C4-2B (cell line): Measurements from ENCODE around the gene EXOC3L1.

ENCODE experiments used
- H3K27ac ChIP-seq: fragments of 450-650 bp; 2 replicates; pipeline ENCODE4 v1.5.1; 2017
- ZFX ChIP-seq: fragments of 450-650 bp; IDR thresholded peaks from 2 replicates; pipeline ENCODE4 v1.6.1; 2017
- TF ChIP-seq, protein P1 (sequence below): fragments of 450-650 bp; conservative IDR thresholded peaks from 2 replicates; pipeline ENCODE4 v1.5.1; 2017; ENCODE audit warnings: mild to moderate bottlenecking

Gene EXOC3L1

DNA sequence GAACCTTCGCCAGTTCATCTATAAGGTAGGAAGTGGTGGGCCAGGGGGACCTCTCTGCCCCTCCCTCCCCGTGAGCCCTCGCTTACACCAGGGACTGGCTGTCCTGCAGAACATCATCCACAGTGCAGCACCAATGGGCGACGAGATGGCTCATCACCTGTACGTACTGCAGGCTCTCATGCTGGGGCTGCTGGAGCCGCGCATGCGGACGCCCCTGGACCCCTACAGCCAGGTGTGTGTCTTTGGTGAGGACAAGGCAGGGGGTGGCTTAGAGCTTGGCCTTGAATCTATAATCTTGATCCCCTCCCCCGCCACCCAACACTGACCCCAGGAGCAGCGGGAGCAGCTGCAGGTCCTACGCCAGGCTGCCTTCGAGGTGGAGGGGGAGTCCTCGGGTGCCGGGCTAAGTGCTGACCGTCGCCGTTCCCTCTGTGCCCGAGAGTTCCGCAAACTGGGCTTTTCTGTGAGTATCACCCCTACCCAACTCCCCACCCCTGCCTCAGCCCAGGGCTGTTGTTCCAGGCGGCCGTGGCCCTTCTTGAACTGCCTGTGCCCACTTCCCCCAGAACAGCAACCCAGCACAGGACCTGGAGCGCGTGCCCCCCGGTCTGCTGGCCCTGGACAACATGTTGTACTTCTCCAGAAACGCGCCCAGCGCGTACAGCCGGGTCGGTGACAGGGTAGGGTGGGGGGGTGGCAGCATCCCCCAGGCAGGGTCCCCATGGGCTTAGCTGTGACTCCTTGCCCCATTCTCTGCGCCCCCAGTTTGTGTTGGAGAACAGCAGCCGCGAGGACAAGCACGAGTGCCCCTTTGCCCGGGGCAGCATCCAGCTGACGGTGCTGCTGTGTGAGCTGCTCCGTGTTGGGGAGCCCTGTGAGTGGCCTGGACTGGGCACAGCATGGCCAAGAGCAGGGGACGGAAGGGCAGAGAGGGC is 11.7 kb upstream of the EXOC3L1 start:
- TF ChIP-seq, protein P1, sequence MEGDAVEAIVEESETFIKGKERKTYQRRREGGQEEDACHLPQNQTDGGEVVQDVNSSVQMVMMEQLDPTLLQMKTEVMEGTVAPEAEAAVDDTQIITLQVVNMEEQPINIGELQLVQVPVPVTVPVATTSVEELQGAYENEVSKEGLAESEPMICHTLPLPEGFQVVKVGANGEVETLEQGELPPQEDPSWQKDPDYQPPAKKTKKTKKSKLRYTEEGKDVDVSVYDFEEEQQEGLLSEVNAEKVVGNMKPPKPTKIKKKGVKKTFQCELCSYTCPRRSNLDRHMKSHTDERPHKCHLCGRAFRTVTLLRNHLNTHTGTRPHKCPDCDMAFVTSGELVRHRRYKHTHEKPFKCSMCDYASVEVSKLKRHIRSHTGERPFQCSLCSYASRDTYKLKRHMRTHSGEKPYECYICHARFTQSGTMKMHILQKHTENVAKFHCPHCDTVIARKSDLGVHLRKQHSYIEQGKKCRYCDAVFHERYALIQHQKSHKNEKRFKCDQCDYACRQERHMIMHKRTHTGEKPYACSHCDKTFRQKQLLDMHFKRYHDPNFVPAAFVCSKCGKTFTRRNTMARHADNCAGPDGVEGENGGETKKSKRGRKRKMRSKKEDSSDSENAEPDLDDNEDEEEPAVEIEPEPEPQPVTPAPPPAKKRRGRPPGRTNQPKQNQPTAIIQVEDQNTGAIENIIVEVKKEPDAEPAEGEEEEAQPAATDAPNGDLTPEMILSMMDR, result no peak
- no peak for TF ChIP-seq ZFX
- no peak overlapping the region for H3K27ac ChIP-seq

DNA sequence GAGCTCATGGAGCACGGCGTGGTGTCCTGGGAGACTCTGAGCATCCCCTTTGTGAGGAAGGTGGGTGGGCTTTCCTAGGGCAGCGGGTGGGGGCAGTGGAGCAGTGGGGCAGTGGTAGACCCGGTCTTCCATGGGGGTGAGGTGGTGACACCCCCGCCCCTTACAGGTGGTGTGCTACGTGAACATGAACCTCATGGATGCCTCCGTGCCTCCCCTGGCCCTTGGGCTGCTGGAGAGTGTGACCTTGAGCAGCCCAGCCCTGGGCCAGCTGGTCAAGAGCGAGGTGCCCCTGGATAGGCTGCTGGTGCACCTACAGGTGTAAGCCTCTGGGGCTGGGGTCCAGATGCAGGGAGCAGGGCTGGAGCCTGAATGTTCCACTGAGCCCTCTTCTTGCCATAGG is 10.6 kb upstream of the EXOC3L1 start:
- H3K27ac ChIP-seq, result peak overlapping the region; percentile 84; the same call in 1 of the 2 replicates
- TF ChIP-seq, protein P1, result no peak
- no peak for TF ChIP-seq ZFX

DNA sequence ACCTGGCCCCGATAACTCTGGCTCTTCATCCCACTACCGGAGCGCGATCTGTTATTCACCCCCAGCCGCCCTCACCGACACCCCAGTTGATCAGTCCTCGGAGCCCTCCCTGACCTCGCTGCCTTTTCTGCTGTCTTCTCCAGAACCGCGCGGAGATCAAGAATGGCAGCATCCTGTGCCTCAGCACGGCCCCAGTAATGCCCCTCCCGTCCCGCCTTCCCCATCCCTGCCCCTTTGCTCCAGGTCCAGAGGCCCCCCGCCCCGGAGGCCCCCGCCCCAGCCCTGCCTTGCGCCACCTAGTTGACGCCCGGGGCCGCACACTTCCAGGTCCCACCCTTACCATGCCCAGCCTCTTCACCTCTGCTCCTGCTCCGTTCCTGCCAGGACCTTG is 9.9 kb upstream of the EXOC3L1 start:
- TF ChIP-seq, protein P1, result peak; percentile 83
- TF ChIP-seq ZFX, result no peak
- peak overlapping the region; percentile 84 for H3K27ac ChIP-seq

DNA sequence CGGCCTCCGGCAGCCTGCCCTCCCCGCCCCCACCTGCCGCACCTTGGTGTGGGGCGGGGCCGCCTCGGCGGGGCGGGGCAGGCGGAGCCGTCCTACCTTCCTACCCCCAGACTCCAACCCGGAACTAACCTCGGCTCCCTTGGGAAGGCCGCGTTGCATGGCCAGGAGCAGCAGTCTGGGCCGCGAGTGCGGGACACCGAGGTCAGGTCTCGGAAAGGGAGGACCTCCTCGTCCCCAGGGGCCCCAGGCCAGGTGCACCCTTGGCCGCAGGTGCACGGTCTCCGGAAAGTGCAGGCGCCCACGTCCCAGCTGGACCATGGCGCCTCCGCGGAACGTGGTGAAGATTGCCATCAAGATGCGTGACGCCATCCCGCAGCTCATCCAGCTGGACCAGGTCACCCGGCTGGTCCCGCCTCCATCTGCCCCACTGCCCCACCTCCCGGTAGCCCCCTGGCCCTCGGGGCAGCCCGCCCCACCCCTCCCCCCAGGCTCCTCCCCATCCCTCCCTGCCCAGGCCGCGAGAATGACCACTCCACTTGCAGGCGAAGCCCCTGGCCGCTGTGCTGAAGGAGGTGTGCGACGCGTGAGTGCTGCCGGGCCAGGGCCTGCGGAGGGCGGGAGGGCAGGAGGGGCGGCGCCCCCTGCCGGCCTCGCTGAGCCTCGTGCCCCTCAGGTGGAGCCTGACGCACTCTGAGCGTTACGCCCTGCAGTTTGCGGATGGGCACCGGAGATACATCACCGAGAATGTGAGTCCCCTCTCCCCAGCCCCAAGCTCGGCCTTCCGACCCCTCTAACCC is 9.3 kb upstream of the EXOC3L1 start, which contains the start of gene ELMO3:
ELMO3 (plus strand) TSS at position 121 of the 797 bp plus-strand sequence; CDS start at position 317, 196 bp downstream.
- TF ChIP-seq, protein P1, result peak; percentile 88
- peak; percentile 50; the same call in 1 of the 2 replicates for TF ChIP-seq ZFX
- H3K27ac ChIP-seq, result peak within 1 kb of the TSS; percentile 84

DNA sequence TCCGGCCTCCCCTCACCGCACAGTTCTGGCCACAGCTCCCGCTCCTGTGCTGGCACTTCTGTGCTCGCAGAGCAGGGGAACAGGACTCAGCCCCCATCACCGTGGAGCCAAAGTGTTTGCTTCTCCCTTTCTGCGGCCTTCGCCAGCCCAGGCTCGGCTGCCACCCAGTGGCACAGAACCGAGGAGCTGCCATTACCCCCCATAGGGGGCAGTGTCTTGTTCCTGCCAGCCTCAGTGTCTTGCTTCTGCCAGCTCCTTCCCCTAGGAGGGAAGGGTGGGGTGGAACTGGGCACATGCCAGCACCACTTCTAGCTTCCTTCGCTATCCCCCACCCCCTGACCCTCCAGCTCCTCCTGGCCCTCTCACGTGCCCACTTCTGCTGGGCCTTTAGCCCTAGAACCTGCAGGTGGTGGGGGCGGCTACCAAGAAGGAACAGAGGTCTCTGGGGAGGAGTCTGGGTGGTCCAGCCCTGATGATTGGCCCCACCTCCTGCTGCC is 8.3 kb upstream of the EXOC3L1 start:
- TF ChIP-seq, protein P1, result peak; percentile 74
- no peak for TF ChIP-seq ZFX
- peak overlapping the region; percentile 84 for H3K27ac ChIP-seq

DNA sequence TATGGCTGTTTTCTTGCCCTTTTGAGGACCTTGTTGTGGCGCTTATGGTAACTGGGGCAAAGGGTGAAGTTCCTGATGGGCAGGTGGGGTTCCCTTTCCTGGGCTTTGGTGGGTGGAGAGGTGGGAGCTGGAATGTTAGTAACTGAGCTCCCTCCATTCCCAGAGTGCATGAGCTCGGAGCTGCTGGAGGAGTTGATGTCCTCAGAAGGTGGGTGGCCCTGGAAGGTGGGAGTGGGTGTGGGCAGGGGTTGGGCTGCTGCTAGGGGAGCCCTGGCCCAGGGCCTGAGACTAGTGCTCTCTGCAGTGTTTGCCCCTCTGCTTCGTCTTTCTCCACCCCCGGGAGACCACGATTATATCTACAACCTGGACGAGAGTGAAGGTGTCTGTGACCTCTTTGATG is 7.8 kb upstream of the EXOC3L1 start:
- no peak for TF ChIP-seq ZFX
- TF ChIP-seq, protein P1, result no peak

More for the DNA sequence above, 7.8 kb upstream of the EXOC3L1 start:
- H3K27ac ChIP-seq, result peak overlapping the region; percentile 84
